ENCODE measurements around the gene PHIP. TPM values are rescaled to one million over a fixed set of nuclear protein-coding genes. Genes with fewer than 3 reads are reported as not detected.

PHIP gene
- total RNA-seq, 1 experiment from 2014 or later, result 53.6 TPM

- H3K36me3 Mint-ChIP-seq (ENCODE audit: insufficient read depth in 1 of 3, low read depth in 3 of 3), result no peaks in the 10 kb centered on the region
- Histone ChIP-seq H3K79me2 (ENCODE audit: insufficient read depth, low read length) (no peaks in the 10 kb centered on the region), H2AFZ (ENCODE audit: low read length) (no peak overlapping the region), H2BK15ac (ENCODE audit: low read depth, low read length) (no peak overlapping the region), H4K5ac (ENCODE audit: insufficient read length, low read depth, low read length) (no peak overlapping the region), H3K56ac (ENCODE audit: insufficient read length, low read depth, low read length) (no peak overlapping the region), H3T11ph (ENCODE audit: low read length) (no peak overlapping the region), H3K9me3 (ENCODE audit: control insufficient read depth, low read depth, low read length) (no peaks in the 10 kb centered on the region), H3K4me1 (ENCODE audit: insufficient read depth, low read length) (no peaks in the 10 kb centered on the region), H2AK5ac (ENCODE audit: insufficient read length, low read length) (no peak overlapping the region), H3K14ac (ENCODE audit: insufficient read depth, low read length) (no peak overlapping the region), H3K9ac (ENCODE audit: extremely low read depth, insufficient read length, low read length) (no peak overlapping the region), H3K79me1 (ENCODE audit: insufficient read depth, low read depth, low read length, poor library complexity, severe bottlenecking) (no peaks in the 10 kb centered on the region), H3K18ac (ENCODE audit: insufficient read length, low read depth, low read length) (no peak overlapping the region), H3K4me2 (ENCODE audit: insufficient read depth, insufficient read length, low read length) (no peak overlapping the region), H3K27me3 (ENCODE audit: insufficient read depth, low read length) (no peaks in the 10 kb centered on the region), H2BK12ac (ENCODE audit: insufficient read length, low read depth, low read length) (no peak overlapping the region), H2BK120ac (ENCODE audit: low read depth, low read length, poor library complexity, severe bottlenecking) (no peak overlapping the region), H3K23ac (ENCODE audit: insufficient read length, low read depth, low read length) (no peak overlapping the region), H4K8ac (replicated peaks; ENCODE audit: insufficient read length, low read depth, low read length) (no peak overlapping the region), H2BK20ac (ENCODE audit: low read depth, low read length, poor library complexity, severe bottlenecking) (no peak overlapping the region), H2BK5ac (ENCODE audit: insufficient read length, low read length) (no peak overlapping the region), H3K4ac (ENCODE audit: low read depth, low read length) (no peak overlapping the region), H3K27ac (ENCODE audit: insufficient read length, low read depth, low read length) (no peak overlapping the region), H4K91ac (ENCODE audit: insufficient read length, low read depth, low read length) (no peak overlapping the region), H3K23me2 (ENCODE audit: insufficient read length, low read depth, low read length, poor library complexity, severe bottlenecking) (no peaks in the 10 kb centered on the region), H4K20me1 (ENCODE audit: control insufficient read depth, insufficient read depth, insufficient read length) (no peaks in the 10 kb centered on the region)
- H3K4me1 Mint-ChIP-seq, result peaks cover 0 to 2% of the 10 kb centered on the region in 2 experiments; a peak in 1 of 4 replicates
- H3K9me3 Mint-ChIP-seq, result no peaks in the 10 kb centered on the region
- H3K27me3 Mint-ChIP-seq (ENCODE audit: low read depth), result no peaks in the 10 kb centered on the region
- no peak overlapping the region for H3K27ac Mint-ChIP-seq
- no peak overlapping the region for H3K4me3 Mint-ChIP-seq
- no peak for DNase-seq
- TF ChIP-seq, protein P1, sequence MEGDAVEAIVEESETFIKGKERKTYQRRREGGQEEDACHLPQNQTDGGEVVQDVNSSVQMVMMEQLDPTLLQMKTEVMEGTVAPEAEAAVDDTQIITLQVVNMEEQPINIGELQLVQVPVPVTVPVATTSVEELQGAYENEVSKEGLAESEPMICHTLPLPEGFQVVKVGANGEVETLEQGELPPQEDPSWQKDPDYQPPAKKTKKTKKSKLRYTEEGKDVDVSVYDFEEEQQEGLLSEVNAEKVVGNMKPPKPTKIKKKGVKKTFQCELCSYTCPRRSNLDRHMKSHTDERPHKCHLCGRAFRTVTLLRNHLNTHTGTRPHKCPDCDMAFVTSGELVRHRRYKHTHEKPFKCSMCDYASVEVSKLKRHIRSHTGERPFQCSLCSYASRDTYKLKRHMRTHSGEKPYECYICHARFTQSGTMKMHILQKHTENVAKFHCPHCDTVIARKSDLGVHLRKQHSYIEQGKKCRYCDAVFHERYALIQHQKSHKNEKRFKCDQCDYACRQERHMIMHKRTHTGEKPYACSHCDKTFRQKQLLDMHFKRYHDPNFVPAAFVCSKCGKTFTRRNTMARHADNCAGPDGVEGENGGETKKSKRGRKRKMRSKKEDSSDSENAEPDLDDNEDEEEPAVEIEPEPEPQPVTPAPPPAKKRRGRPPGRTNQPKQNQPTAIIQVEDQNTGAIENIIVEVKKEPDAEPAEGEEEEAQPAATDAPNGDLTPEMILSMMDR (conservative IDR thresholded peaks at IDR 0.05), result no peak
These were observed 33.5 kb upstream of the PHIP start for GRCh38 chr6:79111549-79111948.

Measured in H9 (cell line).